Osteocyte (in vitro differentiated cells): ENCODE measurements around the gene DNAJB9. TPM values are rescaled to one million over a fixed set of nuclear protein-coding genes. Genes with fewer than 3 reads are reported as not detected.

ENCODE experiments used
- DNase-seq: peaks from one replicate; pipeline ENCODE4 v3.0.0; 2021; ENCODE audit warnings: mixed read lengths; ENCODE audit not compliant: unreplicated experiment; ENCODE audit errors: extremely low spot score
- H3K27ac Mint-ChIP-seq: one replicate; pipeline ENCODE4 v1.8.0; 2021; ENCODE audit warnings: mild to moderate bottlenecking, mixed read lengths; ENCODE audit not compliant: unreplicated experiment
- H3K27me3 Mint-ChIP-seq: one replicate; pipeline ENCODE4 v1.8.0; 2021; ENCODE audit warnings: mixed read lengths; ENCODE audit not compliant: unreplicated experiment
- H3K36me3 Mint-ChIP-seq: one replicate; pipeline ENCODE4 v1.8.0; 2021; ENCODE audit warnings: mixed read lengths; ENCODE audit not compliant: unreplicated experiment
- H3K4me1 Mint-ChIP-seq: one replicate; pipeline ENCODE4 v1.8.0; 2021; ENCODE audit warnings: mixed read lengths; ENCODE audit not compliant: unreplicated experiment
- H3K4me3 Mint-ChIP-seq: one replicate; pipeline ENCODE4 v1.8.0; 2021; ENCODE audit warnings: mild to moderate bottlenecking, moderate library complexity, mixed read lengths; ENCODE audit not compliant: unreplicated experiment
- H3K9me3 Mint-ChIP-seq: one replicate; pipeline ENCODE4 v1.8.0; 2021; ENCODE audit warnings: mixed read lengths; ENCODE audit not compliant: unreplicated experiment
- CTCF ChIP-seq: fragments of 200-600 bp; sonication (generic); IDR thresholded peaks from 2 replicates; pipeline ENCODE4 v1.5.0; 2021; ENCODE audit warnings: antibody characterized with exemption, mild to moderate bottlenecking, moderate library complexity
- total RNA-seq: library from RNA; stranded (reverse); gene quantifications from 2 replicates; pipeline ENCODE4 v1.2.1, GENCODE V29; 2021

DNAJB9 gene
- total RNA-seq, 1 donor from 2014 or later: 20.5 TPM

GRCh38 chr7:108557191-108557590, 12.5 kb upstream of the DNAJB9 start:
- TF ChIP-seq CTCF: no peak
- Mint-ChIP-seq H3K27me3 (no peaks in the 10 kb centered on the region), H3K27ac (no peak overlapping the region), H3K36me3 (peaks cover 18% of the 10 kb centered on the region), H3K4me1 (no peaks in the 10 kb centered on the region), H3K4me3 (no peak overlapping the region), H3K9me3 (peaks cover 10% of the 10 kb centered on the region)
- DNase-seq: no peak

GRCh38 chr7:108557617-108558016, 12.1 kb upstream of the DNAJB9 start:
- Mint-ChIP-seq H3K9me3 (peaks cover 10% of the 10 kb centered on the region), H3K27ac (no peak overlapping the region), H3K36me3 (peaks cover 21% of the 10 kb centered on the region), H3K4me3 (no peak overlapping the region), H3K4me1 (no peaks in the 10 kb centered on the region), H3K27me3 (no peaks in the 10 kb centered on the region)
- no peak for TF ChIP-seq CTCF
- DNase-seq: no peak

- H3K36me3 Mint-ChIP-seq: peaks cover 26% of the 10 kb centered on the region
- no peak overlapping the region for H3K27ac Mint-ChIP-seq
- no peaks in the 10 kb centered on the region for H3K4me1 Mint-ChIP-seq
- TF ChIP-seq CTCF: no peak
- no peaks in the 10 kb centered on the region for H3K27me3 Mint-ChIP-seq
- H3K9me3 Mint-ChIP-seq: peaks cover 10% of the 10 kb centered on the region
- DNase-seq: no peak
- H3K4me3 Mint-ChIP-seq: no peak overlapping the region
Measured at GRCh38 chr7:108559253-108559652, 10.4 kb upstream of the DNAJB9 start.

GRCh38 chr7:108561047-108561619, 8.5 kb upstream of the DNAJB9 start:
- Mint-ChIP-seq H3K36me3 (peaks cover 39% of the 10 kb centered on the region), H3K4me3 (no peak overlapping the region), H3K9me3 (peaks cover 10% of the 10 kb centered on the region), H3K27me3 (no peaks in the 10 kb centered on the region), H3K27ac (no peak overlapping the region), H3K4me1 (no peaks in the 10 kb centered on the region)
- no peak for DNase-seq
- no peak for TF ChIP-seq CTCF

GRCh38 chr7:108565987-108566386, 3.7 kb upstream of the DNAJB9 start:
- Mint-ChIP-seq H3K27me3 (no peaks in the 10 kb centered on the region), H3K4me3 (no peak overlapping the region), H3K27ac (no peak overlapping the region), H3K9me3 (no peaks in the 10 kb centered on the region), H3K36me3 (peaks cover 30% of the 10 kb centered on the region), H3K4me1 (peaks cover 27% of the 10 kb centered on the region)
- no peak for DNase-seq
- TF ChIP-seq CTCF: no peak
